Measurements from ENCODE around the gene ANKRD39. TPM values are rescaled to one million over a fixed set of nuclear protein-coding genes. Genes with fewer than 3 reads are reported as not detected.

The ANKRD39 gene
- total and polyA plus RNA-seq, 9 of the 15 experiments (the other 6 are each of a cell fraction or from before 2014, with no cell fraction given): 8.2 to 33.1 (median 23.8) TPM

GRCh38 chr2:96897491-96898134 is 39.8 kb upstream of the ANKRD39 start (continued):
- TF ChIP-seq ETV5 (CRISPR knock-in tag; IDR thresholded peaks at IDR 0.05; ENCODE audit: low read depth): 0 out of 2 replicates have a peak, but pooled peaks have one; percentile 39
- no peak for TF ChIP-seq RFX7 (CRISPR knock-in tag; IDR thresholded peaks at IDR 0.05)
- no peak for TF ChIP-seq NR2C1 (IDR thresholded peaks at IDR 0.05)
- no peak for TF ChIP-seq NR2C1 (tag; IDR thresholded peaks at IDR 0.05)
- TF ChIP-seq HDGF (IDR thresholded peaks at IDR 0.05): 0 out of 2 replicates have a peak, but pooled peaks have one; percentile 28
- TF ChIP-seq PKNOX1 (IDR thresholded peaks at IDR 0.05): no peak
- TF ChIP-seq ZNF586 (CRISPR knock-in tag; conservative IDR thresholded peaks at IDR 0.05): no peak
- no peak for TF ChIP-seq FOXO4 (CRISPR knock-in tag; IDR thresholded peaks at IDR 0.05)
- no peak for TF ChIP-seq ZNF445 (CRISPR knock-in tag; IDR thresholded peaks at IDR 0.05; ENCODE audit: low read depth)

Measured in K562 (cell line).